Peyer's patch (tissue), 4 donors: Measurements from ENCODE around the gene SH3YL1. TPM values are rescaled to one million over a fixed set of nuclear protein-coding genes. Genes with fewer than 3 reads are reported as not detected.

ENCODE experiments used
- DNase-seq, 3 donors: peaks; one replicate each; pipeline ENCODE4 v3.0.0-alpha.2; 2017 to 2019
- H3K27ac ChIP-seq, 4 donors: fragments of 200-600 bp; sonication (generic); one replicate each; pipeline ENCODE4 v1.5.1; 2016 to 2019
- H3K27me3 ChIP-seq, 2 donors: fragments of 200-600 bp; sonication (generic); one replicate each; pipeline ENCODE4 v1.5.1; 2019
- H3K36me3 ChIP-seq, 3 donors: fragments of 200-600 bp; sonication (generic); one replicate each; pipeline ENCODE4 v1.5.1; 2016 to 2019
- H3K4me1 ChIP-seq, 4 donors: fragments of 200-600 bp; sonication (generic); one replicate each; pipeline ENCODE4 v1.5.1; 2016 to 2019
- H3K4me3 ChIP-seq, 4 donors: fragments of 200-600 bp; sonication (generic); 1 replicate in 3 of 4; 2 replicates in 1 of 4; pipeline ENCODE4 v1.5.1; 2016 to 2019; ENCODE audit warnings: mild to moderate bottlenecking in 1 of 4
- H3K9me3 ChIP-seq, 4 donors: fragments of 200-600 bp; sonication (generic); one replicate each; pipeline ENCODE4 v1.5.1; 2016 to 2019; ENCODE audit warnings: mild to moderate bottlenecking in 1 of 4
- CTCF ChIP-seq, 6 experiments: fragments of 450-650 bp in 4 of 6; fragments of 200-600 bp in 2 of 6; sonication (generic) in 1 of 6; IDR thresholded peaks; one replicate each; pipeline ENCODE4 v1.5.1; 2017 to 2019; ENCODE audit warnings: antibody characterized with exemption in 6 of 6, mild to moderate bottlenecking in 3 of 6, moderate library complexity in 1 of 6
- POLR2A ChIP-seq, 2 donors: fragments of 450-650 bp; IDR thresholded peaks; one replicate each; pipeline ENCODE4 v1.5.1; 2017; ENCODE audit warnings: antibody characterized with exemption in 2 of 2, mild to moderate bottlenecking in 2 of 2, moderate library complexity in 2 of 2
- total RNA-seq, 4 donors: library from RNA; depleted of rRNA; stranded (reverse); fragments of >200 nt; gene quantifications; one replicate each; pipeline ENCODE4 v1.1.0, GENCODE V29; 2016

Gene SH3YL1
- total RNA-seq, 4 donors from 2014 or later: 60.2 to 163 (median 102) TPM

- Histone ChIP-seq H3K4me3 (no peak overlapping the region), H3K36me3 (no peaks in the 10 kb centered on the region), H3K9me3 (no peaks in the 10 kb centered on the region), H3K4me1 (no peaks in the 10 kb centered on the region), H3K27ac (no peak overlapping the region), H3K27me3 (no peaks in the 10 kb centered on the region)
- no peak for DNase-seq
- TF ChIP-seq CTCF (IDR thresholded peaks at IDR 0.05) (no peak), POLR2A (IDR thresholded peaks at IDR 0.05) (no peak)
These were observed 60.4 kb downstream of the SH3YL1 start for GRCh38 chr2:203401-203800.

- H3K27ac ChIP-seq: no peak overlapping the region
- H3K27me3 ChIP-seq: no peaks in the 10 kb centered on the region
- H3K36me3 ChIP-seq: no peaks in the 10 kb centered on the region
- no peaks in the 10 kb centered on the region for H3K9me3 ChIP-seq
- no peaks in the 10 kb centered on the region for H3K4me1 ChIP-seq
- no peak for DNase-seq
- TF ChIP-seq CTCF (IDR thresholded peaks at IDR 0.05) (no peak), POLR2A (IDR thresholded peaks at IDR 0.05) (no peak)
- no peak overlapping the region for H3K4me3 ChIP-seq
These were observed 60.9 kb downstream of the SH3YL1 start for GRCh38 chr2:202945-203344.

GRCh38 chr2:201648-202433 lies 62.0 kb downstream of the SH3YL1 start:
- no peak for DNase-seq
- Histone ChIP-seq H3K36me3 (no peaks in the 10 kb centered on the region), H3K27ac (no peak overlapping the region), H3K4me1 (no peaks in the 10 kb centered on the region), H3K9me3 (no peaks in the 10 kb centered on the region), H3K27me3 (no peaks in the 10 kb centered on the region), H3K4me3 (no peak overlapping the region)
- TF ChIP-seq POLR2A (IDR thresholded peaks at IDR 0.05): no peak
- no peak for TF ChIP-seq CTCF (IDR thresholded peaks at IDR 0.05)

- TF ChIP-seq CTCF (IDR thresholded peaks at IDR 0.05): no peak
- TF ChIP-seq POLR2A (IDR thresholded peaks at IDR 0.05): no peak
These were observed 64.5 kb downstream of the SH3YL1 start for GRCh38 chr2:199041-199966.

GRCh38 chr2:196406-196805 lies 67.4 kb downstream of the SH3YL1 start:
- DNase-seq: no peak
- Histone ChIP-seq H3K27ac (no peak overlapping the region), H3K9me3 (no peaks in the 10 kb centered on the region), H3K36me3 (no peaks in the 10 kb centered on the region), H3K27me3 (no peaks in the 10 kb centered on the region), H3K4me3 (no peak overlapping the region), H3K4me1 (no peaks in the 10 kb centered on the region)
- no peak for TF ChIP-seq POLR2A (IDR thresholded peaks at IDR 0.05)
- no peak for TF ChIP-seq CTCF (IDR thresholded peaks at IDR 0.05)

More at GRCh38 chr2:199041-199966, 64.5 kb downstream of the SH3YL1 start:
- no peaks in the 10 kb centered on the region for H3K9me3 ChIP-seq
- no peak overlapping the region for H3K27ac ChIP-seq
- H3K4me3 ChIP-seq: no peak overlapping the region
- DNase-seq: no peak
- no peaks in the 10 kb centered on the region for H3K36me3 ChIP-seq
- no peaks in the 10 kb centered on the region for H3K27me3 ChIP-seq
- no peaks in the 10 kb centered on the region for H3K4me1 ChIP-seq
